ENCODE results near the gene FBXW8. TPM values are rescaled to one million over a fixed set of nuclear protein-coding genes. Genes with fewer than 3 reads are reported as not detected.

FBXW8 gene
- total and polyA plus RNA-seq, 2 donors from 2014 or later, result 3.3 to 20.3 TPM

DNA sequence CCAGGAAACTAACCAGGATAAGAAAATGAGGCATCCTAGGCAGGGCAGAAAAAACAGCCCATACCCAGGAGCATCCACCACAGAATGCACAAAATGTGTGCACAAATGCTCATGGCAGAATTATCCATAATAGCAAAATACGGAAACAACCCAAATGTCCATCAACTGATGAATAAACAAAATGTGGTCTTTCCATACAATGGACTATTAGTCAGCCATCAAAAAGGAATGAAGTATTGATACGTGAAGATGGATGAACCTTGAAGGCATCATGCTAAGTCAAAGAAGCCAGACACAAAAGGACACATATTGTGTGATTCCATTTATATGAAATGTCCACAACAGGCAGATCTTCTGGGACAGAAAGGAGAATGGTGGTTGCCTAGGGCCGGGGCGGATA, 48.6 kb upstream of the FBXW8 start:
- FAIRE-seq (no peak), DNase-seq (no peak)
- no peaks in the 10 kb centered on the region for H3K36me3 ChIP-seq (ENCODE audit: control insufficient read depth in 2 of 3, insufficient read depth in 3 of 3, low read length in 3 of 3)
- intact Hi-C loops (cut with DNase I), result no loop called here
- H3K9me3 ChIP-seq (ENCODE audit: control insufficient read depth in 2 of 3, insufficient read depth in 1 of 3, low read length in 3 of 3), result no peaks in the 10 kb centered on the region
- H3K4me3 ChIP-seq (ENCODE audit: low read length in 3 of 3), result no peak overlapping the region
- no peak overlapping the region for H3K9ac ChIP-seq (ENCODE audit: low read length in 3 of 3)
- peaks cover 0 to 2% (median 0%) of the 10 kb centered on the region in 3 donors for H3K4me1 ChIP-seq (ENCODE audit: control insufficient read depth in 2 of 3, insufficient read depth in 2 of 3, low read depth in 1 of 3, low read length in 3 of 3)
- no peaks in the 10 kb centered on the region for H3K27me3 ChIP-seq (ENCODE audit: control insufficient read depth, insufficient read depth, low read length)
- no peak overlapping the region for H3K27ac ChIP-seq (ENCODE audit: low read depth in 2 of 2, low read length in 2 of 2)
- TF ChIP-seq, protein P1, sequence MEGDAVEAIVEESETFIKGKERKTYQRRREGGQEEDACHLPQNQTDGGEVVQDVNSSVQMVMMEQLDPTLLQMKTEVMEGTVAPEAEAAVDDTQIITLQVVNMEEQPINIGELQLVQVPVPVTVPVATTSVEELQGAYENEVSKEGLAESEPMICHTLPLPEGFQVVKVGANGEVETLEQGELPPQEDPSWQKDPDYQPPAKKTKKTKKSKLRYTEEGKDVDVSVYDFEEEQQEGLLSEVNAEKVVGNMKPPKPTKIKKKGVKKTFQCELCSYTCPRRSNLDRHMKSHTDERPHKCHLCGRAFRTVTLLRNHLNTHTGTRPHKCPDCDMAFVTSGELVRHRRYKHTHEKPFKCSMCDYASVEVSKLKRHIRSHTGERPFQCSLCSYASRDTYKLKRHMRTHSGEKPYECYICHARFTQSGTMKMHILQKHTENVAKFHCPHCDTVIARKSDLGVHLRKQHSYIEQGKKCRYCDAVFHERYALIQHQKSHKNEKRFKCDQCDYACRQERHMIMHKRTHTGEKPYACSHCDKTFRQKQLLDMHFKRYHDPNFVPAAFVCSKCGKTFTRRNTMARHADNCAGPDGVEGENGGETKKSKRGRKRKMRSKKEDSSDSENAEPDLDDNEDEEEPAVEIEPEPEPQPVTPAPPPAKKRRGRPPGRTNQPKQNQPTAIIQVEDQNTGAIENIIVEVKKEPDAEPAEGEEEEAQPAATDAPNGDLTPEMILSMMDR (IDR thresholded peaks at IDR 0.05; ENCODE audit: borderline replicate concordance, extremely low read depth, insufficient read depth), result no peak

DNA sequence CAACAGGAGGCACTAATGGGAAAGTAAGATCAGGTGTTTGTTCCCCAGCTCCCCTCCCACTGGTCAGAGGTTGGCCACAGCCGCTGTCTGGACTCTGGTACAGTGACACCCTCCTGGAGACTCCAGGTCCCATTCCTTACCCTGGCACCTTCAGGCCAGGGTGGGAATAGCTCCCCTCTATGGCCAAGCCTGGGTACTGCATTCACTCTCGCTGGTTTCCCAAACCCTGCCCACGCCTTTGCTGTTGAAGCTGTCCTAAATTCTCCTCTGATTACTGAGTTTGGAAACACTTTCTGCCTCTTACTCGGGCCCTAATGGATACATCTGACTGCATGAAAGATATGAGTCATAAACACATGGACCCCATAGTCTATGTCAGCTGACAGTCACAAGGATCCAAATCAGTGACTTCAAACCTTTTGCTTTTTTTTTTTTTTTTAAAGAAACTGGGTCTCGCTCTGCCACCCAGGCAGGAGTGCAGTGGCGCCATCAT, 47.4 kb upstream of the FBXW8 start:
- H3K9me3 ChIP-seq (ENCODE audit: control insufficient read depth in 2 of 3, insufficient read depth in 1 of 3, low read length in 3 of 3), result no peaks in the 10 kb centered on the region
- no peak for FAIRE-seq

DNA sequence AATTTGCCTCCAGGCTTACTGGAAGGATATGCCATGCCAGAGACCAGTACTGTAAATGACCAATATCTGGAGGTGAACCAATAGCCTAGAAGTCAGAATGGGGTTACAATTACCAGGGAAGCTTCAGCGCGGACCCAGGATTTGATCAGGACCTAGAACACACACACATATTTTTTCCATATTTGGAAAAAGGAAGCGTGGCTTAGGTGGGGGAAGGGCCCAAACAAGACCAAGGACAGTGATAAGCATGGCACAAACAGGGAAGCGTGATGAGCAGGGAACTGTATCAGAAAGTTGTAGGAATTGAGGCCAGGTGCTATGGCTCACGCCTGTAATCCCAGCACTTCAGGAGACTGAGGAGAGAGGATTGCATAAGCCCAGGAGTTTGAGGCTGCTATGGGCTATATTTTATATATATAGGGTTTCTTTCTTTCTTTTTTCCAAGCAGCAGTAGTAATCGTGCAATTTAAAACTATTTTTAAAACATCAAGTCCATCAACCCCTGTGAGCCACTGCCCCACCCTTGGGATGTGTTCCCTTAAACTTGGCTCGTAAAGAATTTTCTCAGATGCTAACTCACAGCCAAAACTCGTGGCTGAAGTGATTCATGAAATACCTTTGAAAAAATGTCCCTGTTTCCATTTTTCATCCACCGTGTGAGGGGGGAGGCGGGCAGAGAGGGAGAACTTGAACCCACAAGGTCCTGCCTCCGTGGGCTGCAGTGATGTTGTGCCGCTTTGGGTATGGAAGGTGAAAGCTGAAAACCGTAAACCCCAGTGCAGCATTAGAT, 46.2 kb upstream of the FBXW8 start:
- intact Hi-C loops (cut with DNase I), result no loop called here
- Histone ChIP-seq H3K27ac (ENCODE audit: low read depth in 2 of 2, low read length in 2 of 2) (no peak overlapping the region), H3K36me3 (ENCODE audit: control insufficient read depth in 2 of 3, insufficient read depth in 3 of 3, low read length in 3 of 3) (no peaks in the 10 kb centered on the region), H3K9me3 (ENCODE audit: control insufficient read depth in 2 of 3, insufficient read depth in 1 of 3, low read length in 3 of 3) (no peaks in the 10 kb centered on the region), H3K4me3 (ENCODE audit: low read length in 3 of 3) (no peak overlapping the region), H3K9ac (ENCODE audit: low read length in 3 of 3) (no peak overlapping the region), H3K27me3 (ENCODE audit: control insufficient read depth, insufficient read depth, low read length) (no peaks in the 10 kb centered on the region), H3K4me1 (ENCODE audit: control insufficient read depth in 2 of 3, insufficient read depth in 2 of 3, low read depth in 1 of 3, low read length in 3 of 3) (peaks cover 0 to 2% (median 0%) of the 10 kb centered on the region in 3 donors)
- TF ChIP-seq, protein P1 (IDR thresholded peaks at IDR 0.05; ENCODE audit: borderline replicate concordance, extremely low read depth, insufficient read depth), result no peak
- peak in 1 of 5 donors; percentile 15 for DNase-seq
- no peak for FAIRE-seq

More for the DNA sequence above, 47.4 kb upstream of the FBXW8 start:
- peaks cover 0 to 2% (median 0%) of the 10 kb centered on the region in 3 donors for H3K4me1 ChIP-seq (ENCODE audit: control insufficient read depth in 2 of 3, insufficient read depth in 2 of 3, low read depth in 1 of 3, low read length in 3 of 3)
- intact Hi-C loops (cut with DNase I), result no loop called here
- no peaks in the 10 kb centered on the region for H3K27me3 ChIP-seq (ENCODE audit: control insufficient read depth, insufficient read depth, low read length)
- no peak overlapping the region for H3K9ac ChIP-seq (ENCODE audit: low read length in 3 of 3)
- no peak overlapping the region for H3K4me3 ChIP-seq (ENCODE audit: low read length in 3 of 3)
- no peaks in the 10 kb centered on the region for H3K36me3 ChIP-seq (ENCODE audit: control insufficient read depth in 2 of 3, insufficient read depth in 3 of 3, low read length in 3 of 3)
- TF ChIP-seq, protein P1 (IDR thresholded peaks at IDR 0.05; ENCODE audit: borderline replicate concordance, extremely low read depth, insufficient read depth), result peak; percentile 17
- H3K27ac ChIP-seq (ENCODE audit: low read depth in 2 of 2, low read length in 2 of 2), result no peak overlapping the region
- no peak for DNase-seq

Data from kidney (tissue), 14 donors.